ENCODE results near the gene ENSA.
"Not testable (repeated sequence)": the region's sequence is repeated elsewhere in the genome, so short reads cannot be mapped to it uniquely, and the experiment has no call there.

The ENSA gene

GRCh38 chr1:150629115-150629928, at the start of gene ENSA:
TSS of gene ENSA (minus strand) at chr1:150629612. CDS start at chr1:150629470, 142 bp downstream.
- H3K36me3 Mint-ChIP-seq (ENCODE audit: low read depth), result peaks cover 37% of the 10 kb centered on the region

GRCh38 chr1:150678988-150679387, 49.6 kb upstream of the ENSA start:
- peaks cover 8% of the 10 kb centered on the region for H3K4me1 Mint-ChIP-seq
- H3K27ac Mint-ChIP-seq, result no peak overlapping the region
- peaks cover 4% of the 10 kb centered on the region for H3K36me3 Mint-ChIP-seq (ENCODE audit: low read depth)
- no peaks in the 10 kb centered on the region for H3K9me3 Mint-ChIP-seq
- no peaks in the 10 kb centered on the region for H3K27me3 Mint-ChIP-seq
- H3K4me3 Mint-ChIP-seq, result no peak overlapping the region
- DNase-seq (no peak), ATAC-seq (no peak)

More at GRCh38 chr1:150629115-150629928, at the start of gene ENSA:
- Mint-ChIP-seq H3K4me3 (no peak within 1 kb of the TSS), H3K27me3 (no peaks in the 10 kb centered on the region), H3K9me3 (no peaks in the 10 kb centered on the region), H3K4me1 (peaks cover 24% of the 10 kb centered on the region), H3K27ac (no peak within 1 kb of the TSS)
- ATAC-seq (peak; percentile 91), DNase-seq (peak; percentile 93)

GRCh38 chr1:150674881-150675280, 45.5 kb upstream of the ENSA start:
- no peak overlapping the region for H3K4me3 Mint-ChIP-seq
- H3K27ac Mint-ChIP-seq, result no peak overlapping the region
- H3K9me3 Mint-ChIP-seq, result no peaks in the 10 kb centered on the region
- H3K4me1 Mint-ChIP-seq, result peaks cover 3% of the 10 kb centered on the region
- ATAC-seq (no peak), DNase-seq (no peak)
- H3K27me3 Mint-ChIP-seq, result no peaks in the 10 kb centered on the region
- H3K36me3 Mint-ChIP-seq (ENCODE audit: low read depth), result no peaks in the 10 kb centered on the region

GRCh38 chr1:150663321-150663720, 33.9 kb upstream of the ENSA start:
- Mint-ChIP-seq H3K36me3 (ENCODE audit: low read depth) (peaks cover 7% of the 10 kb centered on the region), H3K27me3 (no peaks in the 10 kb centered on the region), H3K27ac (no peak overlapping the region), H3K4me3 (no peak overlapping the region), H3K9me3 (no peaks in the 10 kb centered on the region), H3K4me1 (no peaks in the 10 kb centered on the region)
- no peak for DNase-seq
- ATAC-seq, result no peak

GRCh38 chr1:150662811-150663210, 33.4 kb upstream of the ENSA start:
- DNase-seq (no peak), ATAC-seq (no peak)
- Mint-ChIP-seq H3K4me3 (no peak overlapping the region), H3K4me1 (no peaks in the 10 kb centered on the region), H3K36me3 (ENCODE audit: low read depth) (peaks cover 7% of the 10 kb centered on the region), H3K27me3 (no peaks in the 10 kb centered on the region), H3K27ac (no peak overlapping the region), H3K9me3 (no peaks in the 10 kb centered on the region)

- H3K27me3 Mint-ChIP-seq, result no peaks in the 10 kb centered on the region
- H3K36me3 Mint-ChIP-seq (ENCODE audit: low read depth), result peaks cover 5% of the 10 kb centered on the region
- H3K9me3 Mint-ChIP-seq, result no peaks in the 10 kb centered on the region
- no peaks in the 10 kb centered on the region for H3K4me1 Mint-ChIP-seq
- ATAC-seq (no peak), DNase-seq (no peak)
- no peak overlapping the region for H3K4me3 Mint-ChIP-seq
- no peak overlapping the region for H3K27ac Mint-ChIP-seq
Observed at GRCh38 chr1:150661156-150661555, 31.7 kb upstream of the ENSA start.

- no peaks in the 10 kb centered on the region for H3K4me1 Mint-ChIP-seq
- H3K36me3 Mint-ChIP-seq (ENCODE audit: low read depth), result peaks cover 5% of the 10 kb centered on the region
- H3K27me3 Mint-ChIP-seq, result no peaks in the 10 kb centered on the region
- ATAC-seq (no peak), DNase-seq (no peak)
- H3K9me3 Mint-ChIP-seq, result no peaks in the 10 kb centered on the region
- no peak overlapping the region for H3K4me3 Mint-ChIP-seq
- H3K27ac Mint-ChIP-seq, result no peak overlapping the region
Observed at GRCh38 chr1:150660584-150660983, 31.2 kb upstream of the ENSA start.

- ATAC-seq; H3K9me3 Mint-ChIP-seq; H3K27ac Mint-ChIP-seq; H3K4me1 Mint-ChIP-seq; H3K4me3 Mint-ChIP-seq; DNase-seq; H3K27me3 Mint-ChIP-seq; H3K36me3 Mint-ChIP-seq (ENCODE audit: low read depth): not testable (repeated sequence)
Observed at GRCh38 chr1:150657064-150657463, 27.7 kb upstream of the ENSA start.

- ATAC-seq; H3K9me3 Mint-ChIP-seq; H3K27me3 Mint-ChIP-seq; H3K27ac Mint-ChIP-seq; H3K4me3 Mint-ChIP-seq; H3K36me3 Mint-ChIP-seq (ENCODE audit: low read depth); DNase-seq; H3K4me1 Mint-ChIP-seq: not testable (repeated sequence)
Observed at GRCh38 chr1:150654635-150655034, 25.2 kb upstream of the ENSA start.

- no peaks in the 10 kb centered on the region for H3K9me3 Mint-ChIP-seq
- H3K4me1 Mint-ChIP-seq, result no peaks in the 10 kb centered on the region
- H3K4me3 Mint-ChIP-seq, result no peak overlapping the region
- no peak for DNase-seq
- no peak overlapping the region for H3K27ac Mint-ChIP-seq
- H3K27me3 Mint-ChIP-seq, result no peaks in the 10 kb centered on the region
- peaks cover 8% of the 10 kb centered on the region for H3K36me3 Mint-ChIP-seq (ENCODE audit: low read depth)
- no peak for ATAC-seq
Observed at GRCh38 chr1:150650193-150650592, 20.8 kb upstream of the ENSA start.

GRCh38 chr1:150649441-150650075, 20.1 kb upstream of the ENSA start:
- Mint-ChIP-seq H3K27ac (no peak overlapping the region), H3K4me3 (no peak overlapping the region), H3K4me1 (no peaks in the 10 kb centered on the region), H3K27me3 (no peaks in the 10 kb centered on the region), H3K9me3 (no peaks in the 10 kb centered on the region), H3K36me3 (ENCODE audit: low read depth) (peaks cover 8% of the 10 kb centered on the region)
- DNase-seq (no peak), ATAC-seq (no peak)

GRCh38 chr1:150642296-150642695, 12.9 kb upstream of the ENSA start:
- no peaks in the 10 kb centered on the region for H3K27me3 Mint-ChIP-seq
- no peaks in the 10 kb centered on the region for H3K36me3 Mint-ChIP-seq (ENCODE audit: low read depth)
- ATAC-seq (no peak), DNase-seq (no peak)
- H3K27ac Mint-ChIP-seq, result no peak overlapping the region
- no peaks in the 10 kb centered on the region for H3K9me3 Mint-ChIP-seq
- H3K4me3 Mint-ChIP-seq, result no peak overlapping the region
- H3K4me1 Mint-ChIP-seq, result no peaks in the 10 kb centered on the region

- DNase-seq; H3K4me3 Mint-ChIP-seq; H3K27me3 Mint-ChIP-seq; H3K9me3 Mint-ChIP-seq; H3K27ac Mint-ChIP-seq; H3K36me3 Mint-ChIP-seq (ENCODE audit: low read depth); ATAC-seq; H3K4me1 Mint-ChIP-seq: not testable (repeated sequence)
Observed at GRCh38 chr1:150641126-150641815, 11.9 kb upstream of the ENSA start.

- not testable (repeated sequence) for H3K27me3 Mint-ChIP-seq; H3K9me3 Mint-ChIP-seq; H3K27ac Mint-ChIP-seq; H3K36me3 Mint-ChIP-seq (ENCODE audit: low read depth); H3K4me1 Mint-ChIP-seq; H3K4me3 Mint-ChIP-seq; ATAC-seq; DNase-seq
Observed at GRCh38 chr1:150638430-150638829, 9.0 kb upstream of the ENSA start.

Data from activated naive CD8-positive, alpha-beta T cell treated with anti-CD3 and anti-CD28 coated beads, Interleukin-2, amount 50 U/mL, for 24 hours (primary cell).